Rectal smooth muscle tissue (tissue), 1 donor: Measurements from ENCODE around the gene ZDHHC4.

Experiments used
- H3K27ac ChIP-seq: one replicate; pipeline ENCODE4 v1.7.0; 2013; ENCODE audit warnings: low read depth, low read length, inconsistent platforms
- H3K27me3 ChIP-seq: one replicate; pipeline ENCODE4 v1.7.0; 2013; ENCODE audit warnings: low read length; ENCODE audit not compliant: control insufficient read depth, insufficient read depth
- H3K36me3 ChIP-seq: one replicate; pipeline ENCODE4 v1.7.0; 2013; ENCODE audit warnings: low read length; ENCODE audit not compliant: control insufficient read depth, insufficient read depth
- H3K4me1 ChIP-seq: one replicate; pipeline ENCODE4 v1.7.0; 2013; ENCODE audit warnings: low read length; ENCODE audit not compliant: control insufficient read depth, insufficient read depth
- H3K4me3 ChIP-seq: one replicate; pipeline ENCODE4 v1.7.0; 2013; ENCODE audit warnings: low read length
- H3K9ac ChIP-seq: one replicate; pipeline ENCODE4 v1.7.0; 2013; ENCODE audit warnings: low read length

ZDHHC4 gene

GRCh38 chr7:6546498-6547251 lies 30.6 kb upstream of the ZDHHC4 start:
- H3K27me3 ChIP-seq = no peaks in the 10 kb centered on the region
- no peak overlapping the region for H3K9ac ChIP-seq
- H3K4me1 ChIP-seq = no peaks in the 10 kb centered on the region
- H3K27ac ChIP-seq = no peak overlapping the region
- H3K36me3 ChIP-seq = no peaks in the 10 kb centered on the region
- H3K4me3 ChIP-seq = no peak overlapping the region

GRCh38 chr7:6547400-6547799 lies 29.9 kb upstream of the ZDHHC4 start:
- H3K4me1 ChIP-seq = no peaks in the 10 kb centered on the region
- no peak overlapping the region for H3K27ac ChIP-seq
- H3K36me3 ChIP-seq = no peaks in the 10 kb centered on the region
- H3K9ac ChIP-seq = no peak overlapping the region
- no peaks in the 10 kb centered on the region for H3K27me3 ChIP-seq
- no peak overlapping the region for H3K4me3 ChIP-seq

GRCh38 chr7:6551016-6551511 lies 26.2 kb upstream of the ZDHHC4 start, which contains the start of gene GRID2IP:
Gene GRID2IP, minus strand, starts transcription at chr7:6551461. Its CDS starts 25 bp downstream, at chr7:6551436.
- Histone ChIP-seq H3K9ac (no peak within 1 kb of the TSS), H3K27me3 (no peaks in the 10 kb centered on the region), H3K36me3 (no peaks in the 10 kb centered on the region), H3K4me1 (no peaks in the 10 kb centered on the region), H3K27ac (no peak within 1 kb of the TSS), H3K4me3 (no peak within 1 kb of the TSS)

GRCh38 chr7:6553448-6554044 lies 23.7 kb upstream of the ZDHHC4 start:
- no peak overlapping the region for H3K9ac ChIP-seq
- H3K27ac ChIP-seq = no peak overlapping the region
- no peaks in the 10 kb centered on the region for H3K36me3 ChIP-seq
- no peak overlapping the region for H3K4me3 ChIP-seq
- no peaks in the 10 kb centered on the region for H3K27me3 ChIP-seq
- no peaks in the 10 kb centered on the region for H3K4me1 ChIP-seq

GRCh38 chr7:6554848-6555247 lies 22.4 kb upstream of the ZDHHC4 start:
- H3K4me1 ChIP-seq = no peaks in the 10 kb centered on the region
- H3K36me3 ChIP-seq = no peaks in the 10 kb centered on the region
- H3K4me3 ChIP-seq = no peak overlapping the region
- peaks cover 3% of the 10 kb centered on the region for H3K27me3 ChIP-seq
- no peak overlapping the region for H3K9ac ChIP-seq
- H3K27ac ChIP-seq = no peak overlapping the region

GRCh38 chr7:6556196-6556595 lies 21.1 kb upstream of the ZDHHC4 start:
- Histone ChIP-seq H3K4me3 (no peak overlapping the region), H3K27me3 (peaks cover 3% of the 10 kb centered on the region), H3K27ac (no peak overlapping the region), H3K36me3 (no peaks in the 10 kb centered on the region), H3K9ac (no peak overlapping the region), H3K4me1 (no peaks in the 10 kb centered on the region)

GRCh38 chr7:6558837-6559236 lies 18.4 kb upstream of the ZDHHC4 start:
- Histone ChIP-seq H3K27me3 (peaks cover 3% of the 10 kb centered on the region), H3K9ac (no peak overlapping the region), H3K36me3 (no peaks in the 10 kb centered on the region), H3K4me3 (no peak overlapping the region), H3K4me1 (no peaks in the 10 kb centered on the region), H3K27ac (no peak overlapping the region)

GRCh38 chr7:6559896-6560295 lies 17.4 kb upstream of the ZDHHC4 start:
- Histone ChIP-seq H3K27me3 (peaks cover 3% of the 10 kb centered on the region), H3K27ac (no peak overlapping the region), H3K36me3 (no peaks in the 10 kb centered on the region)

GRCh38 chr7:6562106-6562505 lies 15.1 kb upstream of the ZDHHC4 start:
- Histone ChIP-seq H3K4me1 (no peaks in the 10 kb centered on the region), H3K9ac (no peak overlapping the region), H3K4me3 (no peak overlapping the region), H3K36me3 (no peaks in the 10 kb centered on the region), H3K27me3 (peaks cover 3% of the 10 kb centered on the region), H3K27ac (no peak overlapping the region)

More at GRCh38 chr7:6559896-6560295, 17.4 kb upstream of the ZDHHC4 start:
- no peak overlapping the region for H3K4me3 ChIP-seq
- H3K9ac ChIP-seq = no peak overlapping the region
- no peaks in the 10 kb centered on the region for H3K4me1 ChIP-seq

GRCh38 chr7:6563936-6564770 lies 13.1 kb upstream of the ZDHHC4 start:
- H3K4me1 ChIP-seq = no peaks in the 10 kb centered on the region
- no peak overlapping the region for H3K9ac ChIP-seq
- H3K27ac ChIP-seq = no peak overlapping the region
- no peak overlapping the region for H3K4me3 ChIP-seq
- peaks cover 3% of the 10 kb centered on the region for H3K27me3 ChIP-seq
- no peaks in the 10 kb centered on the region for H3K36me3 ChIP-seq

- Histone ChIP-seq H3K27ac (no peak overlapping the region), H3K27me3 (no peaks in the 10 kb centered on the region), H3K9ac (no peak overlapping the region), H3K4me1 (no peaks in the 10 kb centered on the region), H3K4me3 (no peak overlapping the region), H3K36me3 (no peaks in the 10 kb centered on the region)
Measured at GRCh38 chr7:6565655-6566054, 11.6 kb upstream of the ZDHHC4 start.

- Histone ChIP-seq H3K9ac (no peak overlapping the region), H3K27ac (no peak overlapping the region), H3K27me3 (no peaks in the 10 kb centered on the region), H3K36me3 (no peaks in the 10 kb centered on the region), H3K4me1 (no peaks in the 10 kb centered on the region), H3K4me3 (no peak overlapping the region)
Measured at GRCh38 chr7:6567886-6568285, 9.4 kb upstream of the ZDHHC4 start.
